Epithelial cell of esophagus (primary cell): ENCODE data around the gene SYNE3.

Source experiments
- DNase-seq: peaks from one replicate; pipeline ENCODE4 v3.0.0; 2010; ENCODE audit warnings: low read depth
- H3K4me3 ChIP-seq: 2 replicates; pipeline ENCODE4 v1.5.1; 2011; ENCODE audit warnings: mild to moderate bottlenecking, low read length, control low read depth
- TF ChIP-seq, protein P1 (sequence below): IDR thresholded peaks from 2 replicates; pipeline ENCODE4 v1.5.1; 2011; ENCODE audit warnings: low read depth, mild to moderate bottlenecking, low read length, control low read depth, inconsistent platforms; ENCODE audit not compliant: insufficient read depth; ENCODE audit errors: missing control alignments

Gene SYNE3

DNA sequence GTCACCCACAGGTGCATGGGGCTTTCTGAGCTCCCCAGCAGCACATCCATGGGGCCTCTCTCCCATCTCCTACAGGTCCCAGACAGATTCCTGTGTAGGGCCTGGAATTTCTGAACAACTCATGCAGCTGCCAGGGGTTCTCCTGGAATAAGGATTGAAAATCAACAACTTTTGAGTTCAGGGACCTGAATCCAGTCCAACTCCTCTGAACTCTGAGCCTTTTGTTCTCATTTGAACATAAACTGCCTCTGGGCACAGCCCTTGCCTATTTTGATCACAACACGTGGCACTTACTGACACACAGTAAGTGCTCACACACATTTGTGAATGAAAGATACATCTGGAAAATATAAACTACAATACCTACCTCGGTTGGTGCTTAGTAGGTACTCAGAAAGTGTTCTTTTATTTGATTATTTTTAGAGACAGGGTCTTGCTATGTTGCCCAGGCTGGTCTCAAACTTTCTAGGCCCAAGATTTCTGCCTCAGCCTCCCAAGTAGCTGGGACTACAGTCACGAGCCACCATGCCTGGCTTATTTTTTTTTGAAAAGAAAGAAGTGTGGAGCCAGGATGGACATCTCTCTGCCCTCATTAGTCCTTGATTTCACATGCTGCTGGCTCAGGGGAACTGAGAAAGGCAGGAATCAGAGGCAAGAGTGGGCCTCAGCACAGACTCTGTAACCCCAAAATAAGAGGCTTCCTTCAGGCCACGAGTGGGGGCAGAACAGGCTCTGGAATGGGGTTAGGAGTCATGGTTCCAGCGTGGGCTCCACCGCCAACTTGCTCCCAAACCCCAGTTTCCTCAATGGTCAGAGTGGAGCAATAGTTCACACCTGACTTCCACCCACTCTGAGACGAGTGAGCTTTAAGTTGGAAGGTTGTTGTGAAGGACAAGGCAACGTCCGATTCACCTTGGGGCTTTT lies 27.0 kb downstream of the SYNE3 start:
- no peak overlapping the region for H3K4me3 ChIP-seq
- no peak for DNase-seq
- TF ChIP-seq, protein P1, sequence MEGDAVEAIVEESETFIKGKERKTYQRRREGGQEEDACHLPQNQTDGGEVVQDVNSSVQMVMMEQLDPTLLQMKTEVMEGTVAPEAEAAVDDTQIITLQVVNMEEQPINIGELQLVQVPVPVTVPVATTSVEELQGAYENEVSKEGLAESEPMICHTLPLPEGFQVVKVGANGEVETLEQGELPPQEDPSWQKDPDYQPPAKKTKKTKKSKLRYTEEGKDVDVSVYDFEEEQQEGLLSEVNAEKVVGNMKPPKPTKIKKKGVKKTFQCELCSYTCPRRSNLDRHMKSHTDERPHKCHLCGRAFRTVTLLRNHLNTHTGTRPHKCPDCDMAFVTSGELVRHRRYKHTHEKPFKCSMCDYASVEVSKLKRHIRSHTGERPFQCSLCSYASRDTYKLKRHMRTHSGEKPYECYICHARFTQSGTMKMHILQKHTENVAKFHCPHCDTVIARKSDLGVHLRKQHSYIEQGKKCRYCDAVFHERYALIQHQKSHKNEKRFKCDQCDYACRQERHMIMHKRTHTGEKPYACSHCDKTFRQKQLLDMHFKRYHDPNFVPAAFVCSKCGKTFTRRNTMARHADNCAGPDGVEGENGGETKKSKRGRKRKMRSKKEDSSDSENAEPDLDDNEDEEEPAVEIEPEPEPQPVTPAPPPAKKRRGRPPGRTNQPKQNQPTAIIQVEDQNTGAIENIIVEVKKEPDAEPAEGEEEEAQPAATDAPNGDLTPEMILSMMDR: no peak

- TF ChIP-seq, protein P1: no peak
- no peak overlapping the region for H3K4me3 ChIP-seq
- DNase-seq: no peak
These were observed 27.9 kb downstream of the SYNE3 start for GRCh38 chr14:95488376-95489213.

DNA sequence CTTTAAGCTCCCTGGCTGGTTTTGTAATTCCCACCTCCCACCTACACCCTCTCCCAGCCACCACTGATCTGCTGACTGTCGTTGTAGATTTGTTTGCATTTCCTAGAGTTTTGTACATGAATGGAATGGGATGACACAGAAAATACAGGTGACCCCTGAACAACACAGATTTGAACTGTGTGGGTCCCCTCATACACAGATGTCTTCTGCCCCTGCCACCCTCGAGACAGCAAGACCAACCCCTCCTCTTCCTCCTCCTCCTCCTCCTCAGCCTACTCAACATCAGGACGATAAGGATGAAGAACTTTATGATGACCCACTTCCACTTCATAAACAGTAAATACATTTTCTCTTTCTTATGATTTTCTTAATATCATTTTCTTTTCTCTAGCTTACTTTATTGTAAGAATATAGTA lies 28.8 kb downstream of the SYNE3 start:
- no peak for DNase-seq
- H3K4me3 ChIP-seq: no peak overlapping the region
- TF ChIP-seq, protein P1: no peak

DNA sequence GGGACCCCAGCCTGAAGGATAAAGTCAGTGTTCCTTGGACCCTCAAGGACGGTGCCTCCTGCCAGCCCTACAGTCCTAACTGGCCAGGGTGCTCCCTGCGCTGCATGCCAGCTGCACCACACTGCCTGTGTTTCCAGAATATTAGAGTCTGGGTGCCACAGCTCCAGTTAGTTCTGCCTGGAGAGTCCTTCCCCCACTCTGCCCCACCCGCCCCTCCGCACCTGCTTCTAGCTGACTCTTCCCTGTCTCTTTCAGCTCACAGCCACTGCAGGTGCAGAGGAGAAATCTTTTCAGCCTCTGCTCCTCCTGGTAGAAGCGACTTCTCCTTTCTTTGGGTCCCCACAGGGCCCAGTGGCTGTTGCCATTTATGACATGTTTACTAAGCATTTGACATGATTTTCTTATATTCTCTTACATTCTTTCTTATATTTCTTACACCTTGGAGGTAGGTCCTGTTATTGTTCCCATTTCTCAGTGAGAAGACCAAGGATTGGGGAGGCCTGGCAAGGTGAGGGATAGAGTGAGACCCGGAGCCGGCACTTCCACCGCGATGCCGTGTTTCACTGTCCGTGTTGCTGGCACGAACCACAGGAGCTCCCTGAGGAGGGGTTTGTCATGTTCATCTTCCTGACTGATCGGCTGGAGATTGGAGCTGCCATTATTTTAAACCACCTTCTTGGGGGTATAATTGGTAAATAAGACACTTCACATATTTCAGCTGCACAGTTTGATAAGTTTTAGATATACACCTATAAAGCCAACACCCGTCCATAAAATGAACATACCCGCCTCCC lies 29.4 kb downstream of the SYNE3 start:
- no peak for DNase-seq
- TF ChIP-seq, protein P1: no peak

GRCh38 chr14:95485222-95485819 lies 31.1 kb downstream of the SYNE3 start:
- no peak for DNase-seq

More for the DNA sequence above, 29.4 kb downstream of the SYNE3 start:
- H3K4me3 ChIP-seq: no peak overlapping the region

More at GRCh38 chr14:95485222-95485819, 31.1 kb downstream of the SYNE3 start:
- TF ChIP-seq, protein P1: no peak
- no peak overlapping the region for H3K4me3 ChIP-seq
